ENCODE measurements around the gene NDUFB7.
"Not testable (repeated sequence)": the region's sequence is repeated elsewhere in the genome, so short reads cannot be mapped to it uniquely, and the experiment has no call there.

Gene NDUFB7

DNA sequence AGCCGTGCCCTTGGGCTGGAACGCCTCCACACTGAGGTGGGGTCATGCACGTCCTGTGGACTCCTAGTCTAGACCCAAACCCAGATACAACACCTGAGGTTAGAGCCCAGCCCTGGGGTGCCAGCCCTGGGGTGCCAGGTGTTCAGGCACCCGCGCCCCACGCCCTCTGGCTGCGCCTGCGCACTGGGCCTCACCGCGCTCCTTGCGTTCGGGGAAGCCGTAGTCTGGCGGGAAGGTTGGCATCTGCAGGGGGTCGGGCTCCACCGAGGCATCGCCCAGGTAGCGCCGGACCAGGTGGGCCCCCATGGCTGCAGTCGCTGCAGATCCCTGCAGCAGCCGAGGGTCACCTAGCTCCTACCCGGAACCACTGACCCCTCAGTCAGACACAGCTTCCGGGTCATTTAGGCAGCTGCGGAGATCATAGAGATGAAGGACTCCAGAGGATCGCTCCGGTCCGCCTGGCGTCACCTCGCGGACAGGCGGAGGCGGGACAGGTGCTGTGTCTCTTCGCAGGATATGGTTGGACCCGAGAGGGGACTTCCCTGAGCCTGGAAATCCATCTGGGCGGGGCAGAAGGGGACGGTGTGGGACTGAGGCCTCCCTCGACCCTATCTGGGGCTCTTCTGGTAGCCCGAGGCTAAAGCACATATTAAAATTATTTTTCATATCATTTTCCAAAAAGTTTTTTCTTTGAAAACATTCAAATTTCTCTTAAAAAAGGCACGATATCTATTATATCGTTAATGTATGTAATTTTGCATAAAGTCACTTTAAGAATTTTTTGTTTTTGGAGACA is at the start of gene NDUFB7:
NDUFB7 (minus strand) TSS at position 372 of the 796 bp plus-strand sequence; CDS start at position 306, 66 bp downstream.
- Histone ChIP-seq H3K27me3 (ENCODE audit: control insufficient read depth, insufficient read depth, low read length) (no peaks in the 10 kb centered on the region), H3K9ac (ENCODE audit: low read length) (peak within 1 kb of the TSS; percentile 88), H3K4me3 (ENCODE audit: low read length) (peak within 1 kb of the TSS; percentile 87), H3K36me3 (ENCODE audit: control insufficient read depth, insufficient read depth, low read length) (no peaks in the 10 kb centered on the region), H3K27ac (ENCODE audit: low read depth, low read length) (peak within 1 kb of the TSS; percentile 75), H3K4me1 (ENCODE audit: control insufficient read depth, insufficient read depth, low read length) (peaks cover 8% of the 10 kb centered on the region)

DNA sequence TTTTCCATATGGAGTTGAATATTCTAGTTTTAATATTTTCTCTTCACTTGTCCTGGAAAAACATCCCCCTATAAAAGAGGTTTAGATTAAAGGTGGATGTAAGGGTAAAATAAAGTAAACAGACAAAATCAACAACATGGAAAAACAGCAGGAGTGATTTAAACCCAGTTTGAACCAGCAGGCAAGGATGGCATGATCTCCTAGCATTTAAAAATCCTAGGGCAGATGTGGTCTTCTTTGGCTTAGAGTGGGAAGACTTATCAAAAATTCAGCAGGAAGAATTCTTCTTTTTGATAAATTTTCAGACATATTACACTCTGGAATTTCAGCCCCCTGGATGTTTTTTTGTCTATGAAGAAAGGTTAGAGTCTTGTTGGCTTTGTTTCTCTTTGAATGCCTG is 47.5 kb upstream of the NDUFB7 start:
- H3K27ac ChIP-seq (ENCODE audit: low read depth, low read length), result no peak overlapping the region
- H3K36me3 ChIP-seq (ENCODE audit: control insufficient read depth, insufficient read depth, low read length), result no peaks in the 10 kb centered on the region
- no peak overlapping the region for H3K9ac ChIP-seq (ENCODE audit: low read length)
- H3K27me3 ChIP-seq (ENCODE audit: control insufficient read depth, insufficient read depth, low read length), result no peaks in the 10 kb centered on the region
- H3K4me1 ChIP-seq (ENCODE audit: control insufficient read depth, insufficient read depth, low read length), result no peaks in the 10 kb centered on the region
- no peak overlapping the region for H3K4me3 ChIP-seq (ENCODE audit: low read length)

DNA sequence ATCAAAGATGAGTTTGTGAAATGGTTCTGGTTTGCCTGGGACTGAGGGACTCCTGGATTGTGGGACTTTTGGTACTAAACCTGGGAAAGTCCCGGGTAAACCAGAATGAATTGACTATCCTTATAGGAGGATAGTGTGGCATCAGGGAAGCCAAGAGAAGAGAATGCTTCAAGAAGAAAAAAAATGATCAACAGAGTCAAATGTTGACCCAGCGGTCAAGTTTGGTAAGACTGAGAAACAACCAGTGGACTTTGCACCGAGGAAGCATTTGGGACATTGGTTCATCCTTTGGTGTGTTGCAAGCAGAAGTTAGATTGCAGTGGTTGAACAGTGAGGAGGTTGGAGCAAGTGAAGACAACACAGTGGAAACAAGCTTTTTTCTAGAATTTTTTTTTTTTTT is 44.5 kb upstream of the NDUFB7 start:
- Histone ChIP-seq H3K4me1 (ENCODE audit: control insufficient read depth, insufficient read depth, low read length) (no peaks in the 10 kb centered on the region), H3K4me3 (ENCODE audit: low read length) (no peak overlapping the region), H3K27me3 (ENCODE audit: control insufficient read depth, insufficient read depth, low read length) (no peaks in the 10 kb centered on the region), H3K27ac (ENCODE audit: low read depth, low read length) (no peak overlapping the region), H3K36me3 (ENCODE audit: control insufficient read depth, insufficient read depth, low read length) (no peaks in the 10 kb centered on the region), H3K9ac (ENCODE audit: low read length) (no peak overlapping the region)

DNA sequence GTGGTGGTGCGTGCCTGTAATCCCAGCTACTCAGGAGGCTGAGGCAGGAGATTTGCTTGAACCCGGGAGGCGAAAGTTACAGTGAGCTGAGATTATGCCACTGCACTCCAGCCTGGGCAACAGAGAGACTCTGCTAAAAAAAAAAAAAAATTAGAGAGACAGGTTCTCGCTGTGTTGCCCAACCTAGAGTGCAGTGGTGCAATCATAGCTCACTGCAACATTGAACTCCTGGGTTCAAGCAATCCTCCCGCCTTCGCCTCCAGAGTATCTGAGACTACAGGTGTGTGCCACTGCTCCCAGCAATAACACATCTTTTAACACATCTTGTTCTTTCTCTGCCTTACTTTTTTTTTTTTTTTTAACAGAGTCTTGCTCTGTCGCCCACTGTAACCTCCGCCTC is 43.8 kb upstream of the NDUFB7 start:
- Histone ChIP-seq H3K27ac (ENCODE audit: low read depth, low read length) (no peak overlapping the region), H3K4me1 (ENCODE audit: control insufficient read depth, insufficient read depth, low read length) (no peaks in the 10 kb centered on the region), H3K36me3 (ENCODE audit: control insufficient read depth, insufficient read depth, low read length) (no peaks in the 10 kb centered on the region), H3K27me3 (ENCODE audit: control insufficient read depth, insufficient read depth, low read length) (no peaks in the 10 kb centered on the region), H3K4me3 (ENCODE audit: low read length) (no peak overlapping the region), H3K9ac (ENCODE audit: low read length) (no peak overlapping the region)

DNA sequence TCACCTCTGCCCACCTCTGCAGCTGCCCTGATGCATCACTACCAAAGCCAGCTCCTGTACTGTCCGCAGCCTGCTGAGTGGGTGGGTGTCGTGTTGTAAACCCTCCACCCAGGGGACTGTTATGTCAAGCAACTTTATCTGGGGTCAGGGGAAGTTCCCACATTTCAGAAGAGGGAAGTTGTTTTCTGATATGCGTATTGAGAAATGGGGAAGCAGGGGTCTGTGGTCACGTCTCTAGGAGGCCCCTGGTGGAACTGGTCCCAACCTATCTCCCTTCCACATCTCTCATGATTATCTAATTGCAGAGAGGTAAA is 42.2 kb upstream of the NDUFB7 start:
- no peaks in the 10 kb centered on the region for H3K4me1 ChIP-seq (ENCODE audit: control insufficient read depth, insufficient read depth, low read length)
- H3K27ac ChIP-seq (ENCODE audit: low read depth, low read length), result no peak overlapping the region
- H3K36me3 ChIP-seq (ENCODE audit: control insufficient read depth, insufficient read depth, low read length), result no peaks in the 10 kb centered on the region
- no peak overlapping the region for H3K9ac ChIP-seq (ENCODE audit: low read length)
- H3K4me3 ChIP-seq (ENCODE audit: low read length), result no peak overlapping the region
- no peaks in the 10 kb centered on the region for H3K27me3 ChIP-seq (ENCODE audit: control insufficient read depth, insufficient read depth, low read length)

DNA sequence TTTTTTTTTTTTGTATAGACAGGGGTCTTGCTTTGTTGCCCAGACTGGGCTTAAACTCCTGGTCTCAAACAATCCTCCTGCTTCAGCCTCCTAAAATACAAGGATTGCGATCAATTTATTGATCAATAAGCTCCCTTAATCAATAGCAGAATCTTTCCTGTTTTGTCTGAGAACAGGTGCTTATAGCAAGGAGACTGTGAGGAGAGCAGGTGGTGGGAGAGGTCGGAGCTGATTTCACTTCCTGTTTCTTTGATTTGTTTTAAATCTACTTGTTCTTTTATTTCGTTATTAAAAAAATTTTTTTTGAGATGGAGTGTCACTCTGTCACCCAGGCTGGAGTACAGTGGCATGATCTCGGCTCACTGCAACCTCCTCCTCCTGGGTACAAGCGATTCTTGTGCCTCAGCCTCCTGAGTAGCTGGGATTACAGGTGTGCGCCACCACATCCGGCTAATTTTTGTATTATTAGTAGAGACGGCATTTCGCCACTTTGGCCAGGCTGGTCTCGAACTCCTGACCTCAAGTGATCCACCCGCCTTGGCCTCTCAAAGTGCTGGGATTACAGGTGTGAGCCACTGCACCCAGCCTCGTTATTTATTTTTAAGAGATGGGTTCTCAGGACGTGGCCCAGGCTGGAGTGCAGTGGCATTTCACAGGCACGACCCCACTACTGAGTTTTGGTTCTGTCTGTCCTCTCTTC is 41.7 kb upstream of the NDUFB7 start:
- H3K36me3 ChIP-seq (ENCODE audit: control insufficient read depth, insufficient read depth, low read length); H3K4me3 ChIP-seq (ENCODE audit: low read length); H3K27ac ChIP-seq (ENCODE audit: low read depth, low read length); H3K9ac ChIP-seq (ENCODE audit: low read length); H3K27me3 ChIP-seq (ENCODE audit: control insufficient read depth, insufficient read depth, low read length); H3K4me1 ChIP-seq (ENCODE audit: control insufficient read depth, insufficient read depth, low read length): not testable (repeated sequence)

DNA sequence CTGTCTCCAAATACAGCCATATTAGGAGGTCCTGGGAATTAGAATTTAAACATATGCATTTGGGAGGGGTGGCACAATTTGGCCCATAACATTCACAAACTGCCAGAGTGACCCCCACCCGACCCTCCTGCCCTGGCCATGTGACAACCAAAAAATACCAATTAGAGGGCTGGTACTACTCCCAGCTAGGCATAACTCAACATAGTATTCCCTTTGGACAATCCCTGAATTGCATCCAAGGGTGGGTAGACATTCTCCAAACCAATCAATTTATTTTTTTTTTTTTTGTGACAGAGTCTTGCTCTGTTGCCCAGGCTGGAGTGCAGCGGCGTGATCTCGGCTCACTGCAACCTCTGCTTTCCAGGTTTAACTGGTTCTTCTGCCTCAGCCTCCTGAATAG is 40.8 kb upstream of the NDUFB7 start:
- H3K36me3 ChIP-seq (ENCODE audit: control insufficient read depth, insufficient read depth, low read length), result no peaks in the 10 kb centered on the region
- no peak overlapping the region for H3K9ac ChIP-seq (ENCODE audit: low read length)
- H3K27ac ChIP-seq (ENCODE audit: low read depth, low read length), result no peak overlapping the region
- no peak overlapping the region for H3K4me3 ChIP-seq (ENCODE audit: low read length)
- no peaks in the 10 kb centered on the region for H3K27me3 ChIP-seq (ENCODE audit: control insufficient read depth, insufficient read depth, low read length)
- H3K4me1 ChIP-seq (ENCODE audit: control insufficient read depth, insufficient read depth, low read length), result no peaks in the 10 kb centered on the region

DNA sequence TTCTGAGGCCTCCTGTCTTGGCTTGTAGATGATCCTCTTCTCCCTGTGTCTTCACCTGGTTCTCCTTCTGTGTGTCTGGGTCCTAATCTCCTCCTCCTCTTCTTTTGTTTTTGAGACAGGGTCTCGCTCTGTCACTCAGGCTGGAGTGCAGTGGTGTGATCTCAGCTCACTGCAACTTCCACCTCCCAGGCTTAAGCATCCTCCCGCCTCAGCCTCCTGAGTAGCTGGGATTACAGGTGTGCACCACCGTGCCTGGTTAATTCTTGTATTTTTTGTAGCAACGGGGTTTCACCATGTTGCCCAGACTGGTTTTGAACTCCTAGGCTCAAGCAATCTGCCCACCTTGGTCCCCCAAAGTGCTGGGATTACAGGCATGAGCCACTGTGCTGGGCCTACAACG is 40.4 kb upstream of the NDUFB7 start:
- H3K4me3 ChIP-seq (ENCODE audit: low read length), result not testable (repeated sequence)

DNA sequence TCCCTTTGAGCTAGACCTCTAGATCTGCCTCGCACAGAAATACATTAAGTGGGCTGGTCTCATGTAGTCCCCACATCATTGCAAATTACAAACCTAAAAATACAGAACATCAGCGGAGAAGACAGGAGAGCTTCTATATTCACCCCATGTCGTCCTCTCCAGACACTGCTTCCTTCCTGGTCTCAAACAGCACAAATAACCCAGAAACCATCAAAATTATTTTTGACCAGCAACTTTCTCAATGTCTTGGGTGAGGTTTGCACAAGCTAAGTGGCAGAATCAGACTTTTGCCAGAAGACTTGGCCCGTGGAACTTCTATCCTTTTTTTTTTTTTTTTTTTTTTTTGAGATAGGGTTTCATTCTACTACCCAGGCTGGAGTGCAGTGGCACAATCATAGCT is 39.2 kb upstream of the NDUFB7 start:
- Histone ChIP-seq H3K9ac (ENCODE audit: low read length) (no peak overlapping the region), H3K36me3 (ENCODE audit: control insufficient read depth, insufficient read depth, low read length) (no peaks in the 10 kb centered on the region), H3K4me3 (ENCODE audit: low read length) (no peak overlapping the region), H3K27me3 (ENCODE audit: control insufficient read depth, insufficient read depth, low read length) (no peaks in the 10 kb centered on the region), H3K4me1 (ENCODE audit: control insufficient read depth, insufficient read depth, low read length) (no peaks in the 10 kb centered on the region), H3K27ac (ENCODE audit: low read depth, low read length) (no peak overlapping the region)

More for the DNA sequence above, 40.4 kb upstream of the NDUFB7 start:
- not testable (repeated sequence) for H3K9ac ChIP-seq (ENCODE audit: low read length); H3K36me3 ChIP-seq (ENCODE audit: control insufficient read depth, insufficient read depth, low read length); H3K4me1 ChIP-seq (ENCODE audit: control insufficient read depth, insufficient read depth, low read length); H3K27ac ChIP-seq (ENCODE audit: low read depth, low read length); H3K27me3 ChIP-seq (ENCODE audit: control insufficient read depth, insufficient read depth, low read length)

DNA sequence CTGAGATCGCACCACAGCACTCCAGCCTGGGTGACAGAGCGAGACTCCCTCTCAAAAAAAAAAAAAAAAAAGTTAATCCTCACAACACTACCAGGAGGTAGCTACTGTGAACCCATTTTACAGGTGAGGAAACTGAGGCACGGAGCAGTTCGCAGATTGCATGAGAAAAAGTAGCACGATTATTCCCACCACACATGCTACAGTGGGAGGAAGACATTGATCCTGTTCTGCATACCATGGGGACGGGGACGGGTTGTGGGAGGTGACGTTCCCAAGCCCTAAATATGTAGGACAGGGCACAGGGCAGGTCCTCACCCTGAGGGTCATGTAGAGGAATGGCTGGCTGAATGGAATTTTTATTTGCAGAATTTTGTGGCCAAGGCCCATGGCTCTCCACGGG is 34.8 kb upstream of the NDUFB7 start:
- H3K36me3 ChIP-seq (ENCODE audit: control insufficient read depth, insufficient read depth, low read length), result no peaks in the 10 kb centered on the region
- no peak overlapping the region for H3K27ac ChIP-seq (ENCODE audit: low read depth, low read length)
- no peaks in the 10 kb centered on the region for H3K4me1 ChIP-seq (ENCODE audit: control insufficient read depth, insufficient read depth, low read length)
- no peak overlapping the region for H3K9ac ChIP-seq (ENCODE audit: low read length)
- no peak overlapping the region for H3K4me3 ChIP-seq (ENCODE audit: low read length)
- no peaks in the 10 kb centered on the region for H3K27me3 ChIP-seq (ENCODE audit: control insufficient read depth, insufficient read depth, low read length)

DNA sequence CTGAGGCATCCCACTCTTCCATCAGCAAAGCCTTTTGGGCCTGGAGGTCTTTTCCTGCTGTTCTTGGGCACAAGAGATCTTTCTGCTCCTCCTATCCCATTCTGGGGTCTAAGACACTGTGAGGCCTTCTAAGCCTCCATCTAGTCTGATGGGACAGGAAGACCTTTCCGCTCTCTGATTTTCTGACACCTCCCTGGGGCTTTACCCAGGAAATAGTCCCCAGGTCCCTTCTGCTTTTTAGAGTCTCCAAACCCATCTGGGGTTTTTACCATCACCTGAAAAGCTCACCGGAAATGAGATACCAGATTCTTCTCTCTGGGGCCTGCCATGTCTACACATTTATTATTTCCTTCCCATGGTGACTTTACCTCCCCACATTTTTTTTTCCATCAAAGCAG is 32.1 kb upstream of the NDUFB7 start:
- Histone ChIP-seq H3K27ac (ENCODE audit: low read depth, low read length) (no peak overlapping the region), H3K4me3 (ENCODE audit: low read length) (no peak overlapping the region), H3K9ac (ENCODE audit: low read length) (no peak overlapping the region), H3K4me1 (ENCODE audit: control insufficient read depth, insufficient read depth, low read length) (no peaks in the 10 kb centered on the region), H3K27me3 (ENCODE audit: control insufficient read depth, insufficient read depth, low read length) (no peaks in the 10 kb centered on the region), H3K36me3 (ENCODE audit: control insufficient read depth, insufficient read depth, low read length) (no peaks in the 10 kb centered on the region)

DNA sequence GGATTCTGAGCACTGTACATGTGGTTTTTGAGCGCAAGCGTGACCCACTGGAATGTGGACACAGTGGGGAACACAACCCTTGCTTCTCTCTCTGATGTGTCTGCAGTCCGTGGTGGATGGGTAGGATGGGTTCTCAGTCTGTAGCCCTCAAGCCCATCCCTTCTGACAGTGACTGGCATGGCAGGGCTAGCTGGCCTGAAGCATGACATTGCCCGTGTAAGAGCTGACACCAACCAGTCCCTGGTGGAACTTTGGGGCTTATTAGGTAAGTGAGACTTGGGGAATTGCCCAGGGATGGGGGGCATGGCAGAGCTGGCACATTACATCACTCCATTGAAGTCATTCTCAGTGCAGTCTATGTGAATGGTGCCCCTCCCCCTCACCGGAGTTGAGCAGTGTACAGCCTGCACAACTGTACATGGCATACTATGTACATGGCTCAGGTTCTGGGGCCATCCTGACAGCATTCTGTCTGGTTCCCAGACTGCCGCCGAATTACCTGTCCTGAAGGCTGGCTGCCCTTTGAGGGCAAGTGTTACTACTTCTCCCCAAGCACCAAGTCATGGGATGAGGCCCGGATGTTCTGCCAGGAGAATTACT is 27.8 kb upstream of the NDUFB7 start:
- Histone ChIP-seq H3K27ac (ENCODE audit: low read depth, low read length) (no peak overlapping the region), H3K27me3 (ENCODE audit: control insufficient read depth, insufficient read depth, low read length) (no peaks in the 10 kb centered on the region), H3K4me1 (ENCODE audit: control insufficient read depth, insufficient read depth, low read length) (no peaks in the 10 kb centered on the region), H3K4me3 (ENCODE audit: low read length) (no peak overlapping the region), H3K36me3 (ENCODE audit: control insufficient read depth, insufficient read depth, low read length) (no peaks in the 10 kb centered on the region), H3K9ac (ENCODE audit: low read length) (no peak overlapping the region)

DNA sequence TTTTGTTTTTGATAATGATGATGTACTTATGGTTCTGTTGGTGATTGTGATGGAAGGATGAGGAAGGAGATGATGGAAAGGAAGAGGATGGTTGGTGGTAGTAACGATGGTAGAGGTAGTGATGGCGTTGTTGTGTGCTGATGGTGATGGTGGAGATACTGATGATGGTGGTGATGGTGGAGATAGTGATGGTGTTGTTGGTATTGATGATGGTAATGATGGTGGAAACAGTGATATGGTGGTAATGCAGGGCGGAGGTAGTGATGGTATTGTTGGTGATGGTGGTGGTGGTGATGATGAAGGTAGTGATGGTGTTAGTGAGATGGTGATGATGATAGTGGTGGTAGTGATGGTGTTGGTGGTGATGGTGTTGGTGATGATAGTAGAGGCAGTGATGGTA is 23.7 kb upstream of the NDUFB7 start:
- H3K9ac ChIP-seq (ENCODE audit: low read length), result no peak overlapping the region
- H3K4me3 ChIP-seq (ENCODE audit: low read length), result no peak overlapping the region
- no peaks in the 10 kb centered on the region for H3K36me3 ChIP-seq (ENCODE audit: control insufficient read depth, insufficient read depth, low read length)
- no peaks in the 10 kb centered on the region for H3K27me3 ChIP-seq (ENCODE audit: control insufficient read depth, insufficient read depth, low read length)
- no peaks in the 10 kb centered on the region for H3K4me1 ChIP-seq (ENCODE audit: control insufficient read depth, insufficient read depth, low read length)
- no peak overlapping the region for H3K27ac ChIP-seq (ENCODE audit: low read depth, low read length)
